ENCODE data around the gene CST9.
"Not testable (repeated sequence)": the region's sequence is repeated elsewhere in the genome, so short reads cannot be mapped to it uniquely, and the experiment has no call there.

- TF ChIP-seq, protein P1, sequence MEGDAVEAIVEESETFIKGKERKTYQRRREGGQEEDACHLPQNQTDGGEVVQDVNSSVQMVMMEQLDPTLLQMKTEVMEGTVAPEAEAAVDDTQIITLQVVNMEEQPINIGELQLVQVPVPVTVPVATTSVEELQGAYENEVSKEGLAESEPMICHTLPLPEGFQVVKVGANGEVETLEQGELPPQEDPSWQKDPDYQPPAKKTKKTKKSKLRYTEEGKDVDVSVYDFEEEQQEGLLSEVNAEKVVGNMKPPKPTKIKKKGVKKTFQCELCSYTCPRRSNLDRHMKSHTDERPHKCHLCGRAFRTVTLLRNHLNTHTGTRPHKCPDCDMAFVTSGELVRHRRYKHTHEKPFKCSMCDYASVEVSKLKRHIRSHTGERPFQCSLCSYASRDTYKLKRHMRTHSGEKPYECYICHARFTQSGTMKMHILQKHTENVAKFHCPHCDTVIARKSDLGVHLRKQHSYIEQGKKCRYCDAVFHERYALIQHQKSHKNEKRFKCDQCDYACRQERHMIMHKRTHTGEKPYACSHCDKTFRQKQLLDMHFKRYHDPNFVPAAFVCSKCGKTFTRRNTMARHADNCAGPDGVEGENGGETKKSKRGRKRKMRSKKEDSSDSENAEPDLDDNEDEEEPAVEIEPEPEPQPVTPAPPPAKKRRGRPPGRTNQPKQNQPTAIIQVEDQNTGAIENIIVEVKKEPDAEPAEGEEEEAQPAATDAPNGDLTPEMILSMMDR (IDR thresholded peaks at IDR 0.05; ENCODE audit: low read length) = not testable (repeated sequence)
- TF ChIP-seq EZH2 (optimal IDR thresholded peaks at IDR 0.05; ENCODE audit: low read depth, low read length); EZH2phosphoT487 (IDR thresholded peaks at IDR 0.05; ENCODE audit: low read length): not testable (repeated sequence)
Observed at GRCh38 chr20:23581833-23582232, 23.9 kb downstream of the CST9 start.
